ENCODE results near the gene WAC.
"Not testable (repeated sequence)": the region's sequence is repeated elsewhere in the genome, so short reads cannot be mapped to it uniquely, and the experiment has no call there.

Gene WAC

GRCh38 chr10:28612877-28613276, 80.0 kb downstream of the WAC start:
- DNase-seq (ENCODE audit: low spot score): no peak

- DNase-seq (ENCODE audit: low spot score): no peak
Observed at GRCh38 chr10:28616514-28616913, 83.6 kb downstream of the WAC start.

- no peak for DNase-seq (ENCODE audit: low spot score)
Observed at GRCh38 chr10:28619455-28619854, 86.5 kb downstream of the WAC start.

GRCh38 chr10:28620251-28620650, 87.3 kb downstream of the WAC start:
- no peak for DNase-seq (ENCODE audit: low spot score)

- DNase-seq (ENCODE audit: low spot score): no peak
Observed at GRCh38 chr10:28623483-28623882, 90.6 kb downstream of the WAC start.

- no peak for DNase-seq (ENCODE audit: low spot score)
Observed at GRCh38 chr10:28624351-28624750, 91.4 kb downstream of the WAC start.

GRCh38 chr10:28627102-28627501, 94.2 kb downstream of the WAC start:
- DNase-seq (ENCODE audit: low spot score): no peak

GRCh38 chr10:28628184-28628893, 95.4 kb downstream of the WAC start:
- peak; percentile 70 for DNase-seq (ENCODE audit: low spot score)

- no peak for DNase-seq (ENCODE audit: low spot score)
Observed at GRCh38 chr10:28631896-28632583, 99.1 kb downstream of the WAC start.

- no peak for DNase-seq (ENCODE audit: low spot score)
Observed at GRCh38 chr10:28632584-28632945, 99.6 kb downstream of the WAC start.

GRCh38 chr10:28633750-28634149, 100.8 kb downstream of the WAC start:
- no peak for DNase-seq (ENCODE audit: low spot score)

- DNase-seq (ENCODE audit: low spot score): no peak
Observed at GRCh38 chr10:28637346-28637745, 104.4 kb downstream of the WAC start.

GRCh38 chr10:28638392-28638791, 105.5 kb downstream of the WAC start:
- DNase-seq (ENCODE audit: low spot score): no peak

GRCh38 chr10:28640551-28640950, 107.6 kb downstream of the WAC start:
- no peak for DNase-seq (ENCODE audit: low spot score)

GRCh38 chr10:28644647-28645046, 111.7 kb downstream of the WAC start:
- no peak for DNase-seq (ENCODE audit: low spot score)

GRCh38 chr10:28652106-28652505, 119.2 kb downstream of the WAC start:
- DNase-seq (ENCODE audit: low spot score): no peak

GRCh38 chr10:28652703-28653102, 119.8 kb downstream of the WAC start:
- DNase-seq (ENCODE audit: low spot score): no peak

- not testable (repeated sequence) for DNase-seq (ENCODE audit: low spot score)
Observed at GRCh38 chr10:28658824-28659223, 125.9 kb downstream of the WAC start.

- DNase-seq (ENCODE audit: low spot score): no peak
Observed at GRCh38 chr10:28661035-28661434, 128.1 kb downstream of the WAC start.

GRCh38 chr10:28663576-28664368, 130.9 kb downstream of the WAC start:
- DNase-seq (ENCODE audit: low spot score): peak; percentile 84

GRCh38 chr10:28664369-28664740, 131.4 kb downstream of the WAC start:
- DNase-seq (ENCODE audit: low spot score): no peak

GRCh38 chr10:28666751-28667467, 134.0 kb downstream of the WAC start:
- DNase-seq (ENCODE audit: low spot score): no peak

Measured in globus pallidus (tissue), 1 donor.